Hematopoietic multipotent progenitor cell treated with erythropoietin and hydrocortisone succinate and interleukin-3 and kit ligand, for 15 days (in vitro differentiated cells): ENCODE results near the gene USP26.
"Not testable (repeated sequence)": the region's sequence is repeated elsewhere in the genome, so short reads cannot be mapped to it uniquely, and the experiment has no call there.

Experiments used
- DNase-seq: peaks from one replicate; pipeline ENCODE4 v3.0.0-alpha.2; 2015; ENCODE audit warnings: low spot score

USP26 gene, protein sequence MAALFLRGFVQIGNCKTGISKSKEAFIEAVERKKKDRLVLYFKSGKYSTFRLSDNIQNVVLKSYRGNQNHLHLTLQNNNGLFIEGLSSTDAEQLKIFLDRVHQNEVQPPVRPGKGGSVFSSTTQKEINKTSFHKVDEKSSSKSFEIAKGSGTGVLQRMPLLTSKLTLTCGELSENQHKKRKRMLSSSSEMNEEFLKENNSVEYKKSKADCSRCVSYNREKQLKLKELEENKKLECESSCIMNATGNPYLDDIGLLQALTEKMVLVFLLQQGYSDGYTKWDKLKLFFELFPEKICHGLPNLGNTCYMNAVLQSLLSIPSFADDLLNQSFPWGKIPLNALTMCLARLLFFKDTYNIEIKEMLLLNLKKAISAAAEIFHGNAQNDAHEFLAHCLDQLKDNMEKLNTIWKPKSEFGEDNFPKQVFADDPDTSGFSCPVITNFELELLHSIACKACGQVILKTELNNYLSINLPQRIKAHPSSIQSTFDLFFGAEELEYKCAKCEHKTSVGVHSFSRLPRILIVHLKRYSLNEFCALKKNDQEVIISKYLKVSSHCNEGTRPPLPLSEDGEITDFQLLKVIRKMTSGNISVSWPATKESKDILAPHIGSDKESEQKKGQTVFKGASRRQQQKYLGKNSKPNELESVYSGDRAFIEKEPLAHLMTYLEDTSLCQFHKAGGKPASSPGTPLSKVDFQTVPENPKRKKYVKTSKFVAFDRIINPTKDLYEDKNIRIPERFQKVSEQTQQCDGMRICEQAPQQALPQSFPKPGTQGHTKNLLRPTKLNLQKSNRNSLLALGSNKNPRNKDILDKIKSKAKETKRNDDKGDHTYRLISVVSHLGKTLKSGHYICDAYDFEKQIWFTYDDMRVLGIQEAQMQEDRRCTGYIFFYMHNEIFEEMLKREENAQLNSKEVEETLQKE

DNA sequence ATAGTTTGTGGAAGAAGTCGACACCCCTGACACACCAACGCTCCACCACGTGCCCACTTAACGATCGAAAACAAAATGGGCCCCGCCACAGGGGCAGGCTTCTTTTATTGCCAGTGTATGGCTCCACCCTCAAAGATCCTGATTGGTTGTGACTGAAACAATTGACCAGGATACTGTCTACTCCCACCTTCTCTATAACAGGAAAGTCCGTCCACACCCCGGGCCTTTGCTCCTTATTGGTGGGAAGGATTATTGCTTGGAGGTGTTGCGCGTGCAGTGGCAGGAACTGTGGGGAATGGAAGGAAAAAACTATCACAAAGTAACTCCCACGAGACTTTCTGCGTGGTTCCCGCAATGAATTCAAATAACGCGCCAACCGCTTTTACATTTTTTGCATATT, at the start of gene USP26:
USP26 (minus strand) TSS at position 79 of the 400 bp plus-strand sequence. CDS start 68,889 bp downstream, outside the sequence.
- no peak for DNase-seq

- DNase-seq: no peak
Measured at GRCh38 chrX:133134282-133134681, 37.4 kb upstream of the USP26 start.

GRCh38 chrX:133120406-133120805, 23.5 kb upstream of the USP26 start:
- no peak for DNase-seq

- no peak for DNase-seq
Measured at GRCh38 chrX:133094098-133094731, 2.7 kb downstream of the USP26 start.

DNA sequence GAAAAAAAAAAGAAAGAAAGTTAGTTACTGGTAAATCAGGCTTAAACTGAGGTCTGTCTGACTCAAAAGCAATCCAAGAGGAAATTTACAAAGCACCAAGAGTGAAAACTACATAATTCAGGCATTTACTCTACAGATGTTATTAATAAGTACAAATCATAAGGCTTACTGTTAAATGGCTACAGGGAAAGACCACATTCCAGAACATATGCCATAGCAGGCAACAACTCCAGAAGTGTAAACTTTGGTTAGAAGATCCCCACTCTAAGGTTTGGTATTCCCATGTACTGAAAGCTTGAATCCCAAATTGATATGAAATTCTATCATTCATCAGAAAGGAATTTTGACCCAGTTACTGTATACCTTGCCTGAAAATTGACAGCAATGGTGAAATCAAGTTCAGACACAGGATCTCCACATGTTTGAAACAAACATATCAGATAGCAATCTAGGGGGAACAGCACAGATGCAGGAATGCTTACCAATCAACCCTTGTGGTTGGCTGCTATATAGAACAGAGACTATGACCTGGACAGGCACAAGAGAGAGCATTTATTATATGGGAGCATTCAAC, 6.6 kb downstream of the USP26 start:
- DNase-seq: no peak

GRCh38 chrX:133089411-133089810, 7.5 kb downstream of the USP26 start:
- no peak for DNase-seq

DNA sequence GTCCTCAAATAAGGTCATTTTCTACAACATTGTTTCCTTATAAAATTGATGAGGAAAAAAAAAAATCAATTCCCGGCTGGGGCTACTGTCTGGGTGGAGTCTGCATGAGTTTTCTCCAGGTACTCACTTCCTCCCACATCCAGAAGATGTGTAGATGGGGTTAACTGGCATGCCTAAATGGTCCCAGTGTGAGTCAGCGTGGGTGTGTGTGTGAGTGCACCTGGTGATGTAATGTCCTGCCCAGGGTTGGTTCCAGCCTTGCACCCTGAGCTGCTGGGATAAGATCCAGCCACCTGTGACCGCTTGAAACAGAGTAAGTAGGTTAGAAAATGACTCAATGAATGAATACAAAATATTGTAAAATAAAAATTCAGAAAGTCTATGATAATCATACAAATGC, 11.1 kb downstream of the USP26 start:
- DNase-seq: no peak

GRCh38 chrX:133085056-133085455, 11.9 kb downstream of the USP26 start:
- not testable (repeated sequence) for DNase-seq

- DNase-seq: no peak
Measured at GRCh38 chrX:133083899-133084298, 13.0 kb downstream of the USP26 start.

GRCh38 chrX:133081990-133082389, 14.9 kb downstream of the USP26 start:
- no peak for DNase-seq

GRCh38 chrX:133077856-133078255, 19.1 kb downstream of the USP26 start:
- DNase-seq: not testable (repeated sequence)

- no peak for DNase-seq
Measured at GRCh38 chrX:133072566-133072965, 24.3 kb downstream of the USP26 start.

DNA sequence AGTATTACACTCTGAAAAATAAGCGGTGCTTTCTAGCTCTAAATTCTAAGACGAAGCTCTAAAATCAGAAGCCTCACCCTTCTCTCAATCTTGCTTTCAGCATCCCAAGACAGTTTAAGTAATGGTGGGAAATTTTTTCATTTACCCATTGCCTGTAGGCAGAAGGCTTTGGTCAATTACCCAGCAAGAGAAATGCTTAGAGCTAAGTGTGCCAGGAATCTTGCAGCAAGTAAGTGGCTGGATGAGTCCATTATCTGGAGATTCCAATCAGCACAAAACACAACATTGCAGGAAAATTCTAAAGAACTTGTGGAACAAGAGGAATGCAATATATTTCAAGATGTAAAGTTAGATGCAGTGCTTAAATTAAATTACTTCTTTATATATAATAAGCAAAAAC, 28.4 kb downstream of the USP26 start:
- DNase-seq: no peak

DNA sequence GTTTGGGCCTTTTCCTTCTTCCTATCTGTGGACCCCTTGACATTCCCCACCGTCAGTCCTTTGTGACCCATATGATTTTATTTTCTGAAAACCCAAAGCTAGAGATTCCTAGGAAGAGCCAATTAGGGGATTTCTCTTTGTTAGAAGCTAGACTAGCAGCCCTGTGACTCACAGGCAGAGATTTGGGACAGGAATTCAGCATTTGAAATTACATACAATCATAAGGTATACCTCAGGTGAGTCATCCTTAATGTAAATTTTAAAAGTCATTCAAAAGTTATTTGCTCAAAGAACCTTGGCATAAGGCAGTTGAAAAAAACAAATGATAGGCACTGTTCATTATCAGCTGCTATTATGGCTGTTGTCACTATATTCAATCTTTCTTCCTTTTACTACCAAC, 40.6 kb downstream of the USP26 start:
- no peak for DNase-seq

GRCh38 chrX:133054761-133055405, 42.0 kb downstream of the USP26 start:
- DNase-seq: no peak

GRCh38 chrX:133053861-133054598, 42.9 kb downstream of the USP26 start:
- DNase-seq: no peak

DNA sequence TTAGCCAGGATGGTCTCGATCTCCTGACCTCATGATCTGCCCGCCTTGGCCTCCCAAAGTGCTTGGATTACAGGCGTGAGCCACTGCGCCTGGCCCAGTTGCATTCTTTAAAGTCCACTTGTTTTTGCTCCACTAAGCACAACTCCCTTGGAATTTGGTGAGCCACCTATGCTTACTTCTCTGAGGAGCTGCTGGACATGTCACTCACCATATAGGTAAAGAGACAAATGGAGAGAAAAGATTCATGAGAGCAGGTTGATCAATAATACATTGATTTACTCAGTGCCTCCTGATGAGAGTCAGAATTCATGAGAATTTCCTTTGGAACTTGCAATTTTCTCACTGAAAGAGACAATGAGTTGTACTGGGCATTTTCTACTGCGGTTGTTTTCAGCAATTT, 48.2 kb downstream of the USP26 start:
- no peak for DNase-seq

GRCh38 chrX:133046601-133047000, 50.3 kb downstream of the USP26 start:
- DNase-seq: no peak

DNA sequence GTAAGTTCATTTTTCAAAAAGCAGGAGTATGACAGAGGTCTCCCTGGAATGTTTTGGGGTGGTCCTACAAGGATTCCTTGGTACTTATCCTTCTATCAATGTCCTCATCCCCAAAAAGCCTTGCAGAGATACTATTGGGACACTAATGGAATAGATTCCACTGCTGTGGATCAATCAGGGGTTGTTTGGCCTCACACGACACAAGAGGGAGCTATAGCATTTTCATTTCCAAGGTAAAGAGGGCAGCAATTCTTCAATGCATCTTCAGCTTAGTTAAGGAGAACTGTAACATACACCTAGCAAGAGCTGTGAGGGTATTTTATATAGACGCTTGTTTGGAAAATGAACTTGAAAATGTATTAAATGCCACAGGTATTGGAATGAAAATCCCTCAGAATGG, 50.9 kb downstream of the USP26 start:
- DNase-seq: no peak

DNA sequence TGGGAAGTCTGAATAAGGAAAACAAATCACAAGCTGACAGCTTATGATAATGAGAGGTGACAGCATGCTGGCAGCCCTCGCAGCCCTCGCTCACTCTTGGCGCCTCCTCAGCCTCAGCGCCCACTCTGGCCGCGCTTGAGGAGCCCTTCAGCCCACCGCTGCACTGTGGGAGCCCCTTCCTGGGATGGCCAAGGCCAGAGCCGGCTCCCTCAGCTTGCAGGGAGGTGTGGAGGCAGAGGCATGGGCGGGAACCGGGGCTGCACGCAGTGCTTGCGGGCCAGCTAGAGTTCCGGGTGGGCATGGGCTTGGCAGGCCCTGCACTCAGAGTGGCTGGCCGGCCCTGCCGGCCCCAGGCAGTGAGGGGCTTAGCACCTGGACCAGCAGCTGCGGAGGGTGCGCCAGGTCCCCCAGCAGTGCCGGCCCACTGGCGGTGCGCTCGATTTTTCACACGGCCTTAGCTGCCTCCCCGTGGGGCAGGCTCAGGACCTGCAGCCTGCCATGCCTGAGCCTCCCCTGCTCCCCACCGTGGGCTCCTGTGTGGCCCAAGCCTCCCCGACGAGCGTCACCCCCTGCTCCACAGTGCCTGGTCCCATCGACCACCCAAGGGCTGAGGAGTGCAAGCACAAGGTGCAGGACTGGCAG, 52.6 kb downstream of the USP26 start:
- DNase-seq: not testable (repeated sequence)
